ENCODE measurements around the gene SVOP.

Gene SVOP

DNA sequence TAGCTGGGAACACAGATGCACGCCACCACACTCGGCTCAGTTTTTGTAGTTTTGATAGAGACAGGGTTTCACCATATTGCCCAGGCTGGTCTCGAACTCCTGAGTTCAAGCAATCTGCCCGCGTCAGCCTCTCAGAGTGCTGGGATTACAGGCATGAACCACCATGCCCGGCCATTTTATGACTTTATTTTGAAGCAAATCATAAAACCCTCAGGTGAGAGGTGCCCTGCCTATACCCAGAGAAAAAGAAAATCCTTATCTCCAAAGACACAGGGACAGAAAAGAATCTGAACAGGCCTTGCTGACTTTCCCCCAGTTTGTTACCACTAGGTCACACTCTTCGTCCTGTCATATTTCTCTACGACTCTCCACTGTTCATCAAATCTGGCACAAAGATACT, 92.2 kb downstream of the SVOP start:
- DNase-seq, result no peak

DNA sequence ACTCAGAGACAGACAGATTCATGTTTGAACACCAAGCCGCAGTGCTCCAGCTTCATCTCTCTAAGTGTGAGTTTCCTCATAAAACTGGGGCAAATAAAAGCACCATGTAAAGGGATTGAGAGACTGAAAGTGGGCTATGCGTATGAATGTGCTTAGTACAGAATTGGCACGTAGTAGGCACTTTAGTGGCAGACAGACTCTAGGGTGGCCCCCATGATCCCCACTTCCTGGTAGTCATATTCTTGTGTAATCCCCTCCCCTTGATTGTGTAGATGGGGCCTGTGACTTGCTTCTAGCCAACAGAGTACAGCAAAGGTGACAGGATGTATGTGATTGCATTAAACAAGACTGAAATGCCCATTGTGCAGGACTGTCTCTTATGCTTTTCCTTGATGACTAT, 98.0 kb downstream of the SVOP start:
- DNase-seq, result no peak

DNA sequence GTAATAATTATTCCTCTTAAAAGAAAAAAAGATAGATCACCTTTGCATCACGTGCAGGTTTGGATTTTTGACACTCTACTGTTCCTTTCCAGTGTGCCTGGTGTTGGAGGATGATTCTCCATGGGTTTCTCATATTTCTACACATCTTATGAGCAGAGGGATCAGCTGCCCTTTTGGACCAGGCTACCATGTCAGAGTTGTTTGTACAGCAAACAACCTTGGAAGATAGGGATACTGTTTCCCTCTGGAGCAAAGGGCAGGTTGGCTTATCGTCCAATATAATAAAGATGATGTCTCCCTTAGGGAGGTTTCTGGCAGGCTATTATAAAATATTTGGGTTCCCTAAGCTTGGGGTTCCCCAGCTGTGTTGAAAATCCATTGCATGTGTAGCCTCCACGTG, 98.9 kb downstream of the SVOP start:
- no peak for DNase-seq

DNA sequence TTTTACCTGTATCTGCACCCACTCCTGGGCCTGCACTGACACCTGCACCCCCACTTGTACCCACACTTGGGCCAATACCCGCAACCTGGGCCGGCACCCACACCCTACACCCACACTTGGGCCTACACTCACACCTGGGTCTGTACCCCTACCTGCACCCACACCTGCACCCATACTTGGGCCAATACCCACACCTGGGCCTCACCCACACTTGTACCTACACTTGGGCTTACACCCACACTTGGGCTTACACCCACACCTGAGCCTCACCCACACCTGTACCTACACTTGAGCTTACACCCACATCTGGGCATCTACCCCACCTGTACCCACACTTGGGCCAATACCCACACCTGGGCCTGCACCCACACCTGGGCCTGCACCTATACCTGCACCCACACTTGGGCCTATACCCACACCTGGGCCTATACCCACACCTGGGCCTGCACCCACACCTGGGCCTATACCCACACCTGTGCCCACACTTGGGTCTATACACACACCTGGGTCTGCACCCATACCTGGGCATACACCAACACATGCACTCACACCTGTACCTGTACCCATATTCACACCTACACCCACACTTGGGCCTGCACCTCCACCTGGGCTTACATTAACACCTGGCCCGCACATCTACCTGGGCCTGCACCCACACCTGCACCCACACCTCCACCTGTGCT, 101.8 kb downstream of the SVOP start:
- no peak for DNase-seq

DNA sequence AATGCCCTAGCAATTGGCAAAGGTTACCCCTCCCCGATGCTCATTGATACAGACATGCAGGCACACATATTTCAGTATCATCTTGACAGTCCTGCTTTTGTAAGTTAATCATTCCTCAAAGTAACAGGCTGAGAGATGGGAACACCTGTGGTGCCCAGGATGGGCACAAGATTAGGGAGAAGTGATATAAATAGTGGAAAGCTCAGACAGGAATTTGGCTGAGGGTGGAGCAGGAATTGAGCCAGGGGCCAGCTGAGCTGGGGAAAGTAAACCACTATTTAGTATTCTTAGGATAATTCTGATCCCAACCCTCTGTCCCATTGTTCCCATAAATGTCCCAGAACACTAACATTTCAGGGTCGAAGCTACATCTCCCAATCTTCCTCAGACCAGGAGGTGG, 102.7 kb downstream of the SVOP start:
- no peak for DNase-seq

DNA sequence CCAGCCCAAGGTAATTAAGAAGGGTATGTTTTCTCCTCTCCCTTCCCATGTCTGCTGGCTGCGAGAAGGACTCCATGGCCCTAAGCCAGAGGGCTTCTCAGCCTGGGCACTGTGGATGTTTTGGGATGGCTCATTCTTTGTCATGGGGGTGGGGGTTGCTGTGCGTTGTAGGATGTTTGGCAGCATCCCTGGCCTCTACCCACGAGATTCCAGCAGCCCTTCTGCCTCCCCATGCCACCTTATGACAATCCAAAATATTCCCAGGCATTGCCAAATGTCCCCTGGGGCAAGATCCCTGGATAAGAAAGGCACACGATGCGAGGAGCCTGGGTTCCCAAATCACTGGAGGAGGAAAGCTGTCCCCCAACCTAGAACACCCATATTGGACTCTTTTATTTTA, 104.5 kb downstream of the SVOP start:
- no peak for DNase-seq

DNA sequence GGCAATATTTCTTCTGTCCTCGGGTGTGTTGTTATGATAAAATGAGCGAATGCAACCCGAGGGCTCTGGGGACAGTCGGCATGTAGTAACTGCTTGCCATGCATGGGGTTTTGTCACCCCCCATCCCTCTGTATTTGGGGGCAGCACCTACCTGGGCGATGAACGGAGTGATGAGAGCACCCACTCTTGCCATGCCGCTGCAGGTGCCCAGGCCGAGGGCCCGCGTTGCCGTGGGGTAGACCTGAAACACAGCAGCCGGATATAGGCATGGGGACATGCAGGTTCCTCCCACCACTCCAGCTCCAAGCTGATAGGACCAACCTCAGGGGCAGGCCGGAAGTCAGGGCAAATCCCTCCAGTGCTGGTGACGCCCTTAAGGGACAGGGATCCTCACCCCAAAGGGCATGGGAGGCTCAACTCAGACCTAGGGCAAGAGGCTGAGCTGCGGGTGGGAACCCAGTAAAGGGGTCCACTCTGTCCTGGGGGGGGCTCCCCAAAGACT, 105.2 kb downstream of the SVOP start:
- DNase-seq, result no peak

DNA sequence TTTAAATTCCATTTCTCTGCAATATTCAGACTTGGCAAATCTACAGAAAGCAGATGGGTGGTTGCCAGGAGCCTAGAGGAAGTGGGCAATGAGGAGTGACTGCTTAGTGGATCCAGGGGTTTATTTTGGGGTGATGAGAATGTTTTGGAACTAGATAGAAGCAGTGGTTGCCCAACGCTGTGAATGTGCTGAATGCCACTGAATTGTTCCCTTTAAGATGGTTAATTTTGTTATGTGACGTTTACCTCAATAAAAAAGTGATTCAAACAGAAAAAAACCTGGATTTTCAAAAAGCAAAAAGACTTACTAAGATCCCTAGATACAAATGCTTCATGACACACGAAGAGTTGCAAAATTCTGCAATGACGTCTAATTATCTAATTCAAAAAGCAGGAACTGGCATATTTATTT, 106.7 kb downstream of the SVOP start:
- no peak for DNase-seq

DNA sequence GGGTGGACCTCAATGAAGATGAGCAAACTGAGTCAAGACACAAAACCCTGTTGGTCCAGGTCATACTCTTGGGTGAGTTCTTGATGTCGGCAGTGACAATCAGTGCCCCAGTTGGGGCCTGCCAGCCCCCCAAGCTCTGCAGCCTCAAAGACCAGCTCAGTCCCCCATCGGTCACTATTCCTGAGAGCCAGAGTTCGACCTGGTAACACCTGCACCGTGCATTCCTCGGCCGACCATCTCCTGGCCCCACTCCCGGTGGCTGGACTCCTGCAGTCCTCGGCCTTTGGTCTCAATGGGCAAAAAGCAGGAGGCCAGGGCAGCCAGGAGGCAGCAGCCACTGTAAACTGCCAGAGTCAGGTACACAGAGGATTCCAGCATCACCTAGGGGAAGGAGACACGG, 108.5 kb downstream of the SVOP start:
- DNase-seq, result no peak

DNA sequence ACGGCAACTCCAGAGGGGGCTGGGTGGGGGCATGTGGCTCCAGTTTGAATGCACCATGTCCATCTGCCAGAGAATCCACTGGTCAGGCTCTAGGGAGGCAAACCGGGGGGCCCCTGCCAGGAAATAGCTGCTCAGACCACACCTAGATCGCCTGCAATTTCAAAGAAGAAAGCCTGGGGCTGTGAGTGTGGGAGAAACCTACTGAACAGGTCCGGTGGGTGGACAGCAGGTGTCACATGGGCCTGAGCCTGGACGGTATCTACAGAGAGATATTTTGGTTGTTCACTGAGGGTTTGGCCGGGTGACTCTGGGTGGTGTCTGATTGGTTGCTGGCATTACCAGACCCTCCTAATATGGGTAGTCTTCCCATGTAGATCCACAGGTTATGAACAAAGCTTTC, 109.0 kb downstream of the SVOP start:
- DNase-seq, result no peak

DNA sequence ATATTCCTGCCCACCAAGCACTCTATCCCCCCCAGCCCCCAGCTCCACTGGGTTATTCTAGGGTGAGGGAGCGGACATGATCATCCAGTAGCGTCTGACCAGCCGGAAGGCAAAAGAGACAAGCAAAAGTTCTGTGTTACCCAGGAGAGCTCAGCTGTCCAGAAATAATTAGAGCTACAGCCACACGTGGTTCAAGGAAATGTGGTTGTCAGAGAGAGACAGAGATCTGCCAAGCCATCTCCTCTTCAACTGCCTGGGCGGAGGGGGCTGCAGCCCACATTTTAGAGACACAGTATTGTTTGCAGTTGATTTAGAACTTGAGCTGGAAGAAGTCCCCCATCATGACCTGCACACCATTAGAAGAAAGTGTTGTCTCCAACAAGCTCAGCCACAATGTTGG, 110.5 kb downstream of the SVOP start:
- no peak for DNase-seq

DNA sequence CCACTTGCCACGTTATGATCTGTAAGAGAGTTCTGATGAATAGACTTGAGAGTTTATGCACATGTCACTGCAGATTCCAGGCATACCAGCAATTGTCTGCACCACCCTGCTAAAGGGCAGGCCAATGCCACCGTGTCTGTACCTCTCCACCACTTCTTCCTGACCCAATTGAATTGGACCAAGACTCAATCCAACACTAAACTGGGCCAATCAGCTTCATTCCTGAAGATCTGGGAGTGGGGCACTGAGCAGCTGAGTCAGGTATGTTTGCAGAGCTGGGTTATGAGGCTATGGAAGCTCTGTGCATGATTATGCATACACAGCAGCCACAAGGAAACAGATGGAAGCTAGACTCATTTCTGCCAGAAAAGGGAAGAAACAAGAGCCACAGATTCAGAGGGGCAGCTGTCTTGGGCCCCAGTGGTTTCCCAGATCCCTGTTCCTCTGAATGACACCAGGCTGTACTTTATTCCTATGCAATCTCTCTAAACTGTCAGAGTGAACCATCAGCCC, 113.0 kb downstream of the SVOP start:
- no peak for DNase-seq

DNA sequence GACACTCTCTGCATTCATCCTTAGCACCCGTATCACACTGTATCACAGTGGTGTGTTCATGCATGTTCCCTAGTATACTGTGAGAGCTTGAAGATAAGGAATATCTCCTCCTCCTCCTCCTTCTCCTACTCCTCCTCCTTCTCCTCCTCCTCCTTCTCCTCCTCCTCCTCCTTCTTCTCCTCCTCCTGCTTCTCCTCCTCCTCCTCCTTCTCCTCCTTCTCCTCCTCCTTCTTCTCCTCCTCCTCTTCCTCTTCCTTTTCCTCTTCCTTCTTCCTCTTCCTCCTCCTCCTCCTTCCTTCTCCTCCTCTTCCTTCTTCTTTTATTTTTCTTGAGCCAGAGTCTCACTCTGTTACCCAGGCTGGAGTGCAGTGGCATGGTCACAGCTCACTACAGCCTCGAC, 113.9 kb downstream of the SVOP start:
- DNase-seq, result no peak

DNA sequence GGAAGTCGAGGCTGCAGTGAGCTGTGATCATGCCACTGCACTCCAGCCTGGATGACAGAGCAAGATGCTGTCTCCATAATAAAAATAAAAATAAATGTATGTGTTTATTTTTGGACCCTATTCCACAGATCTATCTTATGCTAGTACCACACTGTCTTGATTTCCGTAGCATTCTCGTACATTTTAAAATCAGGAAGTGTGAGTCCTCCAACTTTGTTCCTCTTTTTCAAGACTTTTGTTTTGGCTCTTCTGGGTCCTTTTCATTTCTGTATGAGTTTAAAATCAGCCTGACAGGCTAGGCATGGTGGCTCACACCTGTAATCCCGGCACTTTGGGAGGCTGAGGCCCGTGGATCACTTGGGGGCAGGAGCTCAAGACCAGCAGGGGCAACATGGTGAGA, 115.1 kb downstream of the SVOP start:
- no peak for DNase-seq

DNA sequence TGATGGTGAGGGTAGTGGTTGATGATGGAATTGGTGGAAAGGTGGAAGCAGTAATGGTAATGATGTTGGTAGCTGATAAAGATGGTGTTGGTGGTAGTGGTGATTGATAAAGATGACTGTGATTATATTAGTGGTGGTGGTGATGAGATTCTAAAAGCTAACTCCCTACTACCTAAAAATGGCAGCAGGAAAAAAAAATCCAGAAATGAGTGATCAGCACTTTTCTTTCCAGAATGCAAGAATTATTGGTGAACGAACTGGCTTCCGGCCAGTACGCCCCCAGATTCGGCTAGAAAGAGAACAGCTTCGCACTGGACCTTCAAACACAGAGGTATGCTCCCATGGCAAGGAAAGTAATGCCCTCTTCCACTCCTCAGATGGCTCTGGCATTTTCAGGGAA, 121.7 kb downstream of the SVOP start:
- DNase-seq, result no peak

DNA sequence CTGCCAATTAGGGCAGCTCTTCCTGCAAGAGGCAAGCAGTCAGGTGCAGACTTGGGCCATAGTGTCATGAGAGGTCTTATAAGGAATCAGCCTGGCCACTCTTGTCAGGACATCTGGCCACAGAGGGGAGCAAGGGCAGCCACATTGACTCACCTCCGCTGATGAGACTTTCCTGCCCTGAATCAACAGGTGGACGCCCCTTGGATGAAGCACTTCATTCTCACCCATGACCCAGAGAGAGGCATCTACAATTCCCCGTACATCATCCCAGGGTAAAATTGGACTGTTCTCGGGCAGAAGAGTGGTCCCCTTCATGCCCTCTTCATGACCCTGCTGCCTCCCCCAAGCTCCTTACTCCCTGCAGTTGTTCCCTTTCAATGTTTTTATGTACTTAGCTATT, 124.1 kb downstream of the SVOP start:
- no peak for DNase-seq

DNA sequence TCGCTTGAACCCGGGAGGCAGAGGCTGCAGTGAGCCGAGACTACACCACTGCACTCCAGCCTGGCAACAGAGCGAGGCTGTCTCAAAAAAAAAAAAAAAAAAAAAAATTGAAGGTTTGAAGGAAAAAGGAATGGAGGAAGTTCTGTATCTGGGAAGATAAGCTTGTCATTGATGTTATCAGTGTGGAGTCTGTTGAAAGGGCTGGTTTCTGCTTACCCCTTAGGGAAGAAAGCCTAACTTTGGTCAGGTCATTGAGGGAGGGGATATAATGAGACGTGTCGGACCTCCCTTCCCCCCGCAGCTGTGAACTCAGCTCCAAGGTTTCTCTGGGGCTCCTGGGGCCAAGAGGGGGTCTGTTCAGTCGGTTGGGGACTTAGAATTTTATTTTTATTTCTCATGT, 124.5 kb downstream of the SVOP start:
- no peak for DNase-seq

DNA sequence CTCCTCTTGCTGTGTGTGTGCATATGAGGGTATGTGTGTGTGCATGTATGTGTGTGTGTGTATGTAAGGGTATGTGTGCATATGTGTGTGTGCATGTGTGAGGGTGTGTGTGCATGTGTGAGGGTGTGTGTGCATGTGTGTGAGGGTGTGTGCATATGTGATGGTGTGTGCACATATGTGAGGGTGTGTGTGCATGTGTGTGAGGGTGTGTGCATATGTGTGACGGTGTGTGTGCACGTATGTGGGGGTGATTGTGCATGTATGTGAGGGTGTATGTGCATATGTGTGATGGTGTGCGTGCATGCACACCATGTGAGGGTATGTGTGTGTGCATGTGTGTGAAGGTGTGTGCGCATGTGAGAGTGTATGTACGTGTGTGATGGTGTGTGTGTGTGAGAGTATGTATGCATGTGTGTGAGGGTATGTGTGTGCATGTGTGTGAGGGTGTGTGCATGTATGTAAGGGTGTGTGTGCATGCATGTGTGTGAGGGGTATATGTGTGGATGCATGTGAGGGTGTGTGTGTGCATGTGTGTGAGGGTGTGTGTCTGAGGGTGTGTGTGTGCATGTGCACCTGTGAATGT, 125.6 kb downstream of the SVOP start:
- no peak for DNase-seq

DNA sequence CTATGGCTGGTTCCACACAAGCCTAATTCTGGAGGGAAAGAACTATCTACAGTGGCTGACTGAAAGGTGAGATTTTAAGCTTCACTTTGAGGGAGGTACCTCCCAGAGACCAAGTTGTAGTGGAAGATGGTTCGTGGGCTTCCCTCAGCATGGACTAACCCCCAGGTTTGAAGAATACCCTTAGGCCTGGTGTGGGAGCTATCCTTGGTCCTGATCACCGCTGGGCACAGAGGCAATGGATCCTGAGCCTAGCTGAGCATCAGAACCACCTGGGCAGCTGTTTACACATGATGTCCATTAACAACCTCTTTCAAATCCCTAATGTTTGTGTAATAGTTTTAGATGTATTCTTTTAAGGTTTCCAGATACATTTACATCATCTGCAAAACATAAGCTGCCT, 130.7 kb downstream of the SVOP start:
- DNase-seq, result no peak

DNA sequence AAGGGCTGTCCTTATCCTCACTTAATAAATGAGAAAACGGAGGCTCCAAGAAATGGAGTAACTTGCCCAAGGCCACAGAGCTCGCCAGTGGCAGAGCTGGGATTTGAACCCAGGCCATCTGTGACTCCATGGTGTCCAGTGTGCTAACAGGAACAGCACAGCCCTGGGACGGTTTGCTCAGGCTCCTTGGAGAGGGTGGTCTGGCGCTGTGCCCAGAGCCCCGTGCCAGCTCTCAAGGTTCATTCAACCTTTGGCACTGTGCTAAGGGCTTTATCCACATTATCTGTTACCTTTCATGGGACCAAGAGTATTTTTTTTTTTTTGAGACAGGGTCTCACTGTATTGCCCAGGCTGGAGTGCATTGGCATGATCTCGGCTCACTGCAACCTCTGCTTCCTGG, 132.8 kb downstream of the SVOP start:
- DNase-seq, result no peak

DNA sequence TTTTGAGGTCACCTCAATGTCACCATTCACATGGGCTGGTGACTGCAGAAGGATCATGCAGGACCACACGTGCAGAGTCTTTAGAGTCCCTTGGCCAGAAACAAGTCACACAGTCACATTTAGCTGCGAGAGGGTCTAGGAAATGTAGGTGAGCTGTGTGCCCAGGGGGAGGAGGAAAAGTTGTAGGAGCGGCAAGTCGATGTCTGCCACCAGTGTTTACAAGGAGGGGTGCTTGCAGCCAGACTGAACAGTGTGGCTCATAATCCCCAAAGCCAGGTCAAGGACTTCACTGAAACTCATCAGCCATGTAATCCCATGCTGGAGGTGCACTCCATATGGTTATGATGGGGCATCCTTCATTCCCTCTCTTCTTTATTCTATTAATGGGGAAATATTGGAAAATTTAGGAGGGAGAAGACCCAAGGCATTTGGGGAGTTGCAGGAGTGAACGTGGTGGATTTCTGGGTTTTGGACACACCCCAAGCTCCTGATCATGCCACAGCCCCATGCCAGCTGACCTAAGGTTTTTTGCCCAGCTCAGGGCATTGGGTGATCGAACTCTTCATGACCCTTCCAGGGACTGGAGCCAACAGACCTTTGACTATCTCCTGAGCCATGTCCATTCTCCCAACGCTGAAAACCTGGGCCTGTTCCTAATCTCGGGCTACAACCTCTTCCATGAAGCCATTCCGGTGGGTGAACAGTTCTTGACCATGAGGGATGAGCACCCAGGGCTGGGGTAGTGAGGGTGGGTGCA, 133.8 kb downstream of the SVOP start:
- no peak for DNase-seq

DNA sequence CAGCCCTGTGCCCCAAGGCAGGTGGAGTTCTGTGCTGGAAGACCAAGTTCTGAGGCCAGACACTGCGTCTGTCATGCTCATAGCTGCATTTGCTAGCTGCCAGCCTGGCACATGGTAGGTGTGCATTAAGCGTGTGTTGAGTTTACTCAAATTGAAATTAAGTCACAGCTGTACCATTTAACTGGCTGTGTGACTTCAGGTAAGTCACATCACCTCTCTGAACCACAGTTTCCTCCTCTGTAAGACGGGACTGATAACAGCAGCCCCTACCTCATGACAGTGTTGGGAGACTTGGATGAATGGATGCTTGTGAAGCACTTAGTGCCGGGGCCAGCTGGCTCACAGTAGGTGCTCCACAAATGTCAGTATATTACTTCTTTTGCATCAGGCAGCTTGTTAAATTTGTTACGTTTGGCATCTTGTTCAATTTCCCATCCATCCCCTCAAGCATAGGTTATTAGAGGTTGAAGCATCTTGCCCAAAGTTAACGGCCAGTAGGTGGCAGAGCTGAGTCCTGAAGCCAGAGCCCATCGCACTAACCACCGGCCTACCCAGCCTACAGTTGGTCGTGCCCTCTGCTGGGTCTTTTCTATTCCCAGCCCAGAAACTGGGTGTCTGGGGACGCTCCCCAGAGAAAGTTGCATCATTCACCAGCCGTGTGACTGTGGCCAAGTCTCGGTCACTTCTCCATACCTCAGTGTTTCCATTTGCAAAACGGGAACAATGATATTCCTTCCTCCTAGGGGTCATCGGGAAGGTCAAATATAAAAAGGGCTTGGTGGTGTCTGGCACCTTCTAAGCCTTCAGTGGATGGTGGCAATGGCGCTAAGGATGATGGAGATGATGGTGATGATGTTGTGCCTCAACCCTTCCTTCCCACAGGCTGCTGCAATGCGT, 136.5 kb downstream of the SVOP start:
- DNase-seq, result no peak

DNA sequence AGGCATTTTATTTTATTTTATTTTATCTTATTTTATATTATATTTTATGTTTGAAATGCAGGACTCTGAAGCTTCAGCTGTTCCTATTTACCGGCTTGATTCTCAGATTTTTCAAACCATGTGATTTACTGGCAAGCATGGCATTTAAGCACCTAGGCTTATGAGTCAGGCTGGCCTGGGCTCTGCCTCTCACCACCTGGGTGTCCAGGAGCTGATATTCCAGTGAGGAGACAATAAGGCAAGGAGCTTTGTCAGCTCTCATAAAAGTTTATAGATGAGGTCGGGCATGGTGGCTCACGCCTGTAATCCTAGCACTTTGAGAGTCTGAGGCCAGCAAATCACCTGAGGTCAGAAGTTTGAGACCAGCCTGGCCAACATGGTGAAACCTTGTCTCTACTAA, 138.9 kb downstream of the SVOP start:
- no peak for DNase-seq
